Measurements from ENCODE around the gene GADD45G.

Gene GADD45G

GRCh38 chr9:89630508-89630907, 25.7 kb downstream of the GADD45G start:
- DNase-seq (ENCODE audit: low read depth, low spot score): no peak

- no peak for DNase-seq (ENCODE audit: low read depth, low spot score)
Measured at GRCh38 chr9:89631384-89631783, 26.6 kb downstream of the GADD45G start.

GRCh38 chr9:89632192-89632733, 27.5 kb downstream of the GADD45G start:
- DNase-seq (ENCODE audit: low read depth, low spot score): no peak

GRCh38 chr9:89632736-89633135, 27.9 kb downstream of the GADD45G start:
- DNase-seq (ENCODE audit: low read depth, low spot score): no peak

- no peak for DNase-seq (ENCODE audit: low read depth, low spot score)
Measured at GRCh38 chr9:89633404-89633803, 28.6 kb downstream of the GADD45G start.

- no peak for DNase-seq (ENCODE audit: low read depth, low spot score)
Measured at GRCh38 chr9:89633920-89634319, 29.1 kb downstream of the GADD45G start.

- DNase-seq (ENCODE audit: low read depth, low spot score): no peak
Measured at GRCh38 chr9:89634995-89635742, 30.4 kb downstream of the GADD45G start.

- no peak for DNase-seq (ENCODE audit: low read depth, low spot score)
Measured at GRCh38 chr9:89635816-89636215, 31.0 kb downstream of the GADD45G start.

- DNase-seq (ENCODE audit: low read depth, low spot score): no peak
Measured at GRCh38 chr9:89637787-89638186, 33.0 kb downstream of the GADD45G start.

- DNase-seq (ENCODE audit: low read depth, low spot score): no peak
Measured at GRCh38 chr9:89638359-89638758, 33.5 kb downstream of the GADD45G start.

GRCh38 chr9:89638893-89639292, 34.1 kb downstream of the GADD45G start:
- no peak for DNase-seq (ENCODE audit: low read depth, low spot score)

GRCh38 chr9:89639367-89639795, 34.6 kb downstream of the GADD45G start:
- DNase-seq (ENCODE audit: low read depth, low spot score): no peak

- DNase-seq (ENCODE audit: low read depth, low spot score): no peak
Measured at GRCh38 chr9:89639961-89640360, 35.1 kb downstream of the GADD45G start.

GRCh38 chr9:89640361-89640760, 35.5 kb downstream of the GADD45G start:
- no peak for DNase-seq (ENCODE audit: low read depth, low spot score)

GRCh38 chr9:89640801-89641200, 36.0 kb downstream of the GADD45G start:
- DNase-seq (ENCODE audit: low read depth, low spot score): no peak

GRCh38 chr9:89641980-89642379, 37.2 kb downstream of the GADD45G start:
- DNase-seq (ENCODE audit: low read depth, low spot score): no peak

- DNase-seq (ENCODE audit: low read depth, low spot score): no peak
Measured at GRCh38 chr9:89642789-89643188, 38.0 kb downstream of the GADD45G start.

- DNase-seq (ENCODE audit: low read depth, low spot score): no peak
Measured at GRCh38 chr9:89646189-89646939, 41.6 kb downstream of the GADD45G start.

- DNase-seq (ENCODE audit: low read depth, low spot score): no peak
Measured at GRCh38 chr9:89647366-89648128, 42.7 kb downstream of the GADD45G start.

- no peak for DNase-seq (ENCODE audit: low read depth, low spot score)
Measured at GRCh38 chr9:89648247-89649000, 43.6 kb downstream of the GADD45G start.

GRCh38 chr9:89649039-89649691, 44.4 kb downstream of the GADD45G start:
- DNase-seq (ENCODE audit: low read depth, low spot score): no peak
